Heart left ventricle (tissue), 16 donors: ENCODE data around the gene VASN. TPM values are rescaled to one million over a fixed set of nuclear protein-coding genes. Genes with fewer than 3 reads are reported as not detected.

ENCODE experiments used
- ATAC-seq, 4 donors: fragments of 200-7000 bp; cut with Tn5 transposase; one replicate each; pipeline ENCODE4 v1.9.1; 2020 to 2022; ENCODE audit warnings: moderate library complexity in 4 of 4, mild to moderate bottlenecking in 3 of 4, moderate number of reproducible peaks in 1 of 4
- DNase-seq, 5 donors: peaks; one replicate each; pipeline ENCODE4 v3.0.0-alpha.2; 2020
- H3K27ac ChIP-seq, 12 donors: fragments of 200-600 bp; sonication (generic) in 4 of 12; one replicate each; pipeline versions ENCODE4 v1.5.0 to v1.8.0; 2016 to 2022; ENCODE audit warnings: mild to moderate bottlenecking in 2 of 12
- H3K27me3 ChIP-seq, 9 donors: fragments of 200-600 bp; sonication (generic) in 2 of 9; one replicate each; pipeline versions ENCODE4 v1.5.1 to v1.8.0; 2016 to 2022; ENCODE audit warnings: mild to moderate bottlenecking in 3 of 9
- H3K36me3 ChIP-seq, 9 donors: fragments of 200-600 bp; sonication (generic) in 2 of 9; one replicate each; pipeline versions ENCODE4 v1.5.0 to v1.8.0; 2018 to 2022; ENCODE audit warnings: mild to moderate bottlenecking in 2 of 9
- H3K4me1 ChIP-seq, 12 donors: fragments of 200-600 bp; sonication (generic) in 4 of 12; one replicate each; pipeline versions ENCODE4 v1.5.0 to v1.8.0; 2016 to 2022; ENCODE audit warnings: mild to moderate bottlenecking in 3 of 12
- H3K4me3 ChIP-seq, 12 donors: fragments of 200-600 bp; sonication (generic) in 4 of 12; one replicate each; pipeline versions ENCODE4 v1.5.0 to v1.8.0; 2017 to 2022; ENCODE audit warnings: mild to moderate bottlenecking in 9 of 12, moderate library complexity in 4 of 12
- H3K9me3 ChIP-seq, 12 donors: fragments of 200-600 bp; sonication (generic) in 4 of 12; one replicate each; pipeline versions ENCODE4 v1.5.0 to v1.8.0; 2016 to 2022; ENCODE audit warnings: mild to moderate bottlenecking in 1 of 12
- POLR2A ChIP-seq, 2 donors: fragments of 450-650 bp; IDR thresholded peaks; one replicate each; pipeline ENCODE4 v1.6.1; 2017; ENCODE audit warnings: antibody characterized with exemption in 2 of 2, mild to moderate bottlenecking in 2 of 2, moderate library complexity in 2 of 2
- WGBS, 4 donors: extraction: QIAGEN DNeasy Blood & Tissue Kit in 2 of 4; methylation state at CpG; one replicate each; pipeline versions ENCODE4 v1.1.5 to v1.1.7; 2013 to 2018; 5-methylcytosine and 5-hydroxymethylcytosine counted together
- intact Hi-C, 10 donors: fragments of 100-400 bp; cut with DNase I; formaldehyde crosslinking; loops; one replicate each; pipeline versions ENCODE4 v1.11.1 to v1.14.2; 2022
- polyA plus RNA-seq, 2 donors: library from polyadenylated mRNA; stranded (reverse); fragments of 200-250 nt; gene quantifications; one replicate each; pipeline ENCODE4 v1.2.3, GENCODE V29; 2013
- total RNA-seq, 9 donors: library from RNA; depleted of rRNA in 2 of 9; stranded (reverse); fragments of >200 nt in 2 of 9; fragmentation: NEBNext Ultra II Directional in 3 of 9; extraction: Animal tissue kit (Norgen Biotek cat#: 25700) in 3 of 9; gene quantifications; one replicate each; pipeline versions ENCODE4 v1.1.0 to v1.2.4, GENCODE V29; 2016 to 2023
- TF ChIP-seq, protein P1 (sequence below), 12 donors: fragments of 200-600 bp; sonication (generic) in 4 of 12; IDR thresholded peaks; one replicate each; pipeline versions ENCODE4 v1.5.0 to v1.8.0; 2018 to 2022; ENCODE audit warnings: antibody characterized with exemption in 12 of 12, mild to moderate bottlenecking in 5 of 12
- donor health status: ischemic (EF 13 %, LVEDD 7.1; RV severe dilation, severe dysfunction).
- donor health status: healthy with polysubstance abuse.
- donor health status: DM: no; HTN: yes; CAD: no.
- donor health status: DM: no; HTN: no; CAD: no.
- donor health status: ischemic (EF 25% LVEDD 6.9; RV normal size, moderate dysfunction).
- donor health status: ischemic (EF 25% LVEDD 5.7; RV mildly dilated, moderate dysfunction).
- donor health status: healthy.
- donor health status: DM: yes; HTN: yes; CAD: no.
- donor health status: ischemic (EF 35%, LVEDD 5.7; RV mildly dilated, moderate dysfunction).
- donor health status: nonischemic (EF 11% LVEDD 7.7; RV severe dilation, severe dysfunction).
- donor health status: DM: yes; HTN: yes; CAD: no.
- donor health status: PGD.
- donor health status: ischemic (EF 29% LVEDD 5.4; RV normal size, mild dysfunction).
- donor health status: nonischemic (EF 23%, LVEDD 6.1; RV moderate dilation, normal function).

VASN gene
- total and polyA plus RNA-seq, 11 donors = 3.8 to 20.0 (median 6.2) TPM

DNA sequence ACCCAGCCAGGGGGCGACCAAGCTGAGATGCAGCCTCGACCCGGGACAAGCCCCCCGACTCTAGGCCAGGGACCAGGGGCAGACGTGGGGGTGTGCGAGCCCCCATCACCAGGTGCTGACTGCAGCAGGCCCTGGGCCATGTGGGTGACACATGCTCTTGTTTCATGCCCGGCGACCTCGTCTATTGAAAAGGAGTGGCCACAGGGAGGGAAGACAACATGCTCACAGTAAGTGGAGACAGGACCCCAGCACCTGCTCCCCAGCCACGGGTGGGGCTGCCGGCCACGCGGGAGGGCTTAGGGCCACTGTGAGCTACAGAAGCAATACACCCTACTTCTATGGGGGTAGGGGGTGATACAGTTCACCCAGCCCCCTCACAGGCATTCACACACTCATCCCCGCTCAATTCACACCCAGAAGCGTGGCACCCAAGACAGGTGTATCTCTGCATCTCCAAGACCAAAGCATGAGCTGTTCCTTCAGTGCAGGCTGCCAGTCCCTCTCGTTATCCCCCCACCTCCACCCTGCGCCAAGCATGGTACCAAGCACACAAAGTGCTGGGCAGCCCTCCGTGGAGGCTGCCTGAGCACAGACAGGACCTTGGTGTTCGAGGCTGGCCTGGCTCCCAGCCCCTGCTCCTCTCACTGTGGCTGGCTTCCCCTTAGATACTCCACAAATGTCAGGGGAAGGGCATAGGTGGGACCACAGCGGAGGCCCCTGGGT, 13.6 kb downstream of the VASN start:
- TF ChIP-seq POLR2A (IDR thresholded peaks at IDR 0.05) = no peak
- TF ChIP-seq, protein P1, sequence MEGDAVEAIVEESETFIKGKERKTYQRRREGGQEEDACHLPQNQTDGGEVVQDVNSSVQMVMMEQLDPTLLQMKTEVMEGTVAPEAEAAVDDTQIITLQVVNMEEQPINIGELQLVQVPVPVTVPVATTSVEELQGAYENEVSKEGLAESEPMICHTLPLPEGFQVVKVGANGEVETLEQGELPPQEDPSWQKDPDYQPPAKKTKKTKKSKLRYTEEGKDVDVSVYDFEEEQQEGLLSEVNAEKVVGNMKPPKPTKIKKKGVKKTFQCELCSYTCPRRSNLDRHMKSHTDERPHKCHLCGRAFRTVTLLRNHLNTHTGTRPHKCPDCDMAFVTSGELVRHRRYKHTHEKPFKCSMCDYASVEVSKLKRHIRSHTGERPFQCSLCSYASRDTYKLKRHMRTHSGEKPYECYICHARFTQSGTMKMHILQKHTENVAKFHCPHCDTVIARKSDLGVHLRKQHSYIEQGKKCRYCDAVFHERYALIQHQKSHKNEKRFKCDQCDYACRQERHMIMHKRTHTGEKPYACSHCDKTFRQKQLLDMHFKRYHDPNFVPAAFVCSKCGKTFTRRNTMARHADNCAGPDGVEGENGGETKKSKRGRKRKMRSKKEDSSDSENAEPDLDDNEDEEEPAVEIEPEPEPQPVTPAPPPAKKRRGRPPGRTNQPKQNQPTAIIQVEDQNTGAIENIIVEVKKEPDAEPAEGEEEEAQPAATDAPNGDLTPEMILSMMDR (IDR thresholded peaks at IDR 0.05) = no peak
- Histone ChIP-seq H3K27me3 (no peaks in the 10 kb centered on the region), H3K36me3 (peaks cover 0 to 98% (median 26%) of the 10 kb centered on the region in 9 donors), H3K4me3 (no peak overlapping the region), H3K27ac (peak overlapping the region in 3 of 12 donors; percentile 9 to 79 (median 62)), H3K9me3 (no peaks in the 10 kb centered on the region), H3K4me1 (peaks cover 0 to 58% (median 20%) of the 10 kb centered on the region in 12 donors)
- no peak for ATAC-seq
- no peak for DNase-seq
- intact Hi-C loops = no loop called here
- WGBS, 4 donors = 73 to 86% (median 86%) methylated on average over 8 to 20 of the region's 20 CpGs

DNA sequence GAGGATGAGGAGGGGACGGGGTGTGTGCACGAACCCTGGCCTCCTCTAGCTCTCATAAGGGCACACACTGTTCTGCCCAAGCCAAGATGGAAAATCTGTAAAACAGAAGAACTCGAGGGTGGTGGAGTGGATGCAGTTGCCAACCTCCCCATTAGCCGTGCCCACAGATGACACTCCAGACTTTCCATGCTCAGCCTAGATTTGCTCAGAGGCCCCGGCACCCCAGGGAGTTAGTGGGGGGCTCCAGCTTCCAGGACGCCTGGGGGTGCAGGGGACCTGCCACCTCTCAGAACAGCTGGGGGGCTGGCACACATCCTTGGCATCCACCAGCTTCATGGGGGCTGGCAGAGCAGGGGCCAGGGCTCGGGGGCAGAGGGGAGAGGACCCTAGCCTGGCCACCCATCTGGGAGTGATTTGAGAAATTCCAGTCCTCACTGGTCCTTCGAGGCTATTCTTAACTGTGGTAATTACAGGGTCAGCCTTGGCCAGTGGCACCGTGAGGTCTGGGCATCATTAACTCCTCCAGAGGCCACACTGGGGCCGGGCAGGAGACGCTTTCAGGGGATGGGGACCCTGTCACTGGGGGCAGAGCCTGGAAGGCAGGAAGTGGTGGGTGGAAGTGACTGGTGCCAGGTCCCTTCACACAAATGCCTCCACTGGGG, 14.3 kb downstream of the VASN start:
- ATAC-seq (no peak), DNase-seq (no peak)
- Histone ChIP-seq H3K27me3 (no peaks in the 10 kb centered on the region), H3K4me1 (peaks cover 0 to 58% (median 20%) of the 10 kb centered on the region in 12 donors), H3K36me3 (peaks cover 0 to 98% (median 26%) of the 10 kb centered on the region in 9 donors), H3K27ac (peak overlapping the region in 8 of 12 donors; percentile 11 to 85 (median 57)), H3K4me3 (no peak overlapping the region), H3K9me3 (no peaks in the 10 kb centered on the region)
- TF ChIP-seq, protein P1 (IDR thresholded peaks at IDR 0.05) = no peak
- TF ChIP-seq POLR2A (IDR thresholded peaks at IDR 0.05) = no peak
- WGBS, 4 donors = 79 to 84% (median 82%) methylated on average over 9 to 11 of the region's 11 CpGs
- intact Hi-C loops = no loop called here

DNA sequence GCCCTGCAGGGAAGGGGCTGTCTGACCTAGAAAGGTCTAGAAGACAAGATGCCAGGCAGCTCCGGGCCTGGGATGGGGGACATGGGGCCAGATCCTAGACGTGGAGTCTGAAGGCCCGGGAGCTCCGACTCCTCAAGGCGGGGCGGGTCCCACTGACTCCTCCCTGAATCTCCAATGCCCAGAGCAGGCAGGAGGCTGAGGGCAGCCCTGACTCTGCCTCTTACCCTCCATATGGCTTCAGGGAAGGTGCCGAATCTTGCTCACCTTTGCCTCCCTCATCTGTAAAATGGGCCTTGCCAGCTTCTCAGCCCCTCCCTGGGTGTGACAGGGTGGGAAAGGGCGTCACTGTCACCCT, 14.8 kb downstream of the VASN start:
- Histone ChIP-seq H3K4me1 (peaks cover 0 to 58% (median 20%) of the 10 kb centered on the region in 12 donors), H3K9me3 (no peaks in the 10 kb centered on the region), H3K27ac (peak overlapping the region in 10 of 12 donors; percentile 8 to 85 (median 36)), H3K27me3 (no peaks in the 10 kb centered on the region), H3K36me3 (peaks cover 0 to 97% (median 23%) of the 10 kb centered on the region in 9 donors), H3K4me3 (no peak overlapping the region)
- WGBS, 4 donors = 55 to 82% (median 70%) methylated on average over 8 of the region's 8 CpGs
- ATAC-seq (peak in 1 of 4 donors; percentile 2), DNase-seq (peak in 1 of 5 donors; percentile 62)
- no peak for TF ChIP-seq POLR2A (IDR thresholded peaks at IDR 0.05)
- TF ChIP-seq, protein P1 (IDR thresholded peaks at IDR 0.05) = no peak
- intact Hi-C loops = no loop called here

DNA sequence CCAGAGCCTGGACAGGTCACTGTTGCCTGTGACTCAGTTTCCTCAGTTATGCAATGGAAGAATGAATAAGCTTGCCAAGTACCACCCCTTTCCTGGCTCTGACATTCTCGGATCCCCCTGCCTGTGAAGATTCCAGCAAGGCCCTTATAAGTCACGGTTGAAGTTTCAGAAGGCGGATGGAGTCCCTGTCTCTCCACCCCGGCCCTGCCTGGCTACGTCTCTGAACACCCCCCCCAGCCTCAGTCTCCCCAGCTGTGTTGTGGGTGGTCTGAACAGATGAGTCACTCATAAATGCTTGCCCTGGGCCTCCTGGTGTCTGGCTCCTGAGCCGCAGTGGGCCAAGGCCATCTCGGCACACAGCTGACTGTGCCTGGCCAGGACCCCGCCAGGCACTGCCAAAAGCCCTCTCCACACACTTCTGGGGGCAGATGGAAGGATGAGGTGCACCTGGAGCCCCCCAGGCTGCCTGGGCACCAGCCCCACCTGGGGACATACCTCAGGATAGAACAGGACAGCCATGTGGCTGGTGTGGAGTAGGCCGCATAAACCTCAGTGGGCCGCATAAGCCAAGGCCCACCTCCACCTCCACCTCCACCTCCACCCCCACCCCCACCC, 15.4 kb downstream of the VASN start:
- H3K9me3 ChIP-seq = no peaks in the 10 kb centered on the region
- TF ChIP-seq POLR2A (IDR thresholded peaks at IDR 0.05) = no peak
- TF ChIP-seq, protein P1 (IDR thresholded peaks at IDR 0.05) = no peak
- peaks cover 0 to 96% (median 23%) of the 10 kb centered on the region in 9 donors for H3K36me3 ChIP-seq
- peak in 2 of 5 donors; percentile 45 to 48 for DNase-seq
- peak in 2 of 4 donors; percentile 4 to 44 for ATAC-seq
- intact Hi-C loops = no loop called here
- H3K4me3 ChIP-seq = no peak overlapping the region
- WGBS, 4 donors = 75 to 86% (median 83%) methylated on average over 9 to 10 of the region's 10 CpGs
- peaks cover 0 to 62% (median 21%) of the 10 kb centered on the region in 12 donors for H3K4me1 ChIP-seq
- H3K27ac ChIP-seq = peak overlapping the region in 10 of 12 donors; percentile 8 to 85 (median 45)
- no peaks in the 10 kb centered on the region for H3K27me3 ChIP-seq
